GM21515 (cell line): ENCODE data around the gene SEMA3A.
"Not testable (repeated sequence)": the region's sequence is repeated elsewhere in the genome, so short reads cannot be mapped to it uniquely, and the experiment has no call there.

ENCODE experiments used
- ATAC-seq: cut with Tn5 transposase; IDR thresholded peaks from one replicate; pipeline ENCODE4 v1.9.1; 2021; ENCODE audit not compliant: unreplicated experiment

SEMA3A gene

DNA sequence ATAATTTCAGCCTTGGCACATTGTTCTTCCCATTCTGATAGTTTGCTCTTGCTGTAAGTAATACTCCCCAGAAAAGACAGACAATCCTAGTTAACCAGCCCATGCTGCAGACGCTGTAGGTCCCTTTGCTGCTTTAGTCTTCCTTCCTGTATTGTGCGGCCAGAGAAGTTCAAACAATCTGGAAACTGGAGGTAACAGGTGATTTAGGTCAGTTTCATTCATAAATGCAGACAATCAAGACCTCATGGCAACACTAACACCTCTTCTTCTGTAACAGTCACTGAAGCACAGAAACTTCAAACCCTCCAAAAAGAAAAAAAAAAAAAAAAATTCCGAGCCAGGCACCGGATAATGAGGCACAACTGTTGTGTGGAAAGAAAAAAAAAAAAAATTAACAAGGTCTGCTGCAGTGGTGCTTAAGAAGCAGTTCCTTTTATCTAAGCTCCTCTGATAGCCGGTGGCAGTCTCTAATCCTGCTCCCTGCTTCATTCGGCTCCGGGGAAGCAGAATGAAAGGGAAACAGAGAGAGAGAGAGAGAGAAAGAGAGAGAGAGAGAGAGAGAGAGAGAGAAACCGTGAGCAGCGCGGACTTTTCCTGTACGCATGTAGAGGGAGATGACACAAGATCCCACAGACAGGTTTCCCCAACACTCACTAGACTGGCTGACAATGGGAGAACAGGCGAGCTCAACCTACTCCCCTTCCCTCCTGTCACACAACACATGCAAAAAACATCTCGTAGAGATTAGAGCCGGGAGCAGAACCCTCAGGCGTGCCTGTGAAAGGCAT, at the start of gene SEMA3A:
Gene SEMA3A (minus strand): TSS at position 306 of the 788 bp plus-strand sequence. CDS start 203 bp downstream, at position 103.
- no peak for ATAC-seq

GRCh38 chr7:84243037-84243436, 48.4 kb upstream of the SEMA3A start:
- not testable (repeated sequence) for ATAC-seq

- no peak for ATAC-seq
Measured at GRCh38 chr7:84238596-84238995, 44.0 kb upstream of the SEMA3A start.

- ATAC-seq, result no peak
Measured at GRCh38 chr7:84237533-84238173, 43.1 kb upstream of the SEMA3A start.

GRCh38 chr7:84236398-84236797, 41.8 kb upstream of the SEMA3A start:
- no peak for ATAC-seq

- no peak for ATAC-seq
Measured at GRCh38 chr7:84232646-84233045, 38.1 kb upstream of the SEMA3A start.

GRCh38 chr7:84231157-84231556, 36.6 kb upstream of the SEMA3A start:
- ATAC-seq, result no peak

GRCh38 chr7:84230491-84230890, 35.9 kb upstream of the SEMA3A start:
- ATAC-seq, result no peak

- no peak for ATAC-seq
Measured at GRCh38 chr7:84228526-84228925, 33.9 kb upstream of the SEMA3A start.

DNA sequence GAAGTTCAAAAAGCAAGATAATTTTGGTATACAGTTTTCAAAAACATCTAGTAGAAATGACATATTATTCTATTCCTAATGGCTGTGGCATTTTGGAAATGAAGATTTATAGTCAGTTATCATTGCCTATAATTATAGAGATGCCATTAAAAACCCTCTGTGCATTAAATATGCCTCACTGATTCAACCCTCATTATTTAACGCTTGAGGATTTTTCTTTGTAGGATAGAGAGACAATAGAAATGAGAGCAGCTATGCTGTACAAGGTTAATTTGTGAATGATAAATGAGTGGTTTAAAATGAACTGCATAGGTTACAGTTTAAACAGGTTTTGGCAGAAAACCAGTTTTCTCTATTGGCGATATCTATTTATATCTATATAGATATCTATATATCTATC, 32.2 kb upstream of the SEMA3A start:
- ATAC-seq, result no peak

DNA sequence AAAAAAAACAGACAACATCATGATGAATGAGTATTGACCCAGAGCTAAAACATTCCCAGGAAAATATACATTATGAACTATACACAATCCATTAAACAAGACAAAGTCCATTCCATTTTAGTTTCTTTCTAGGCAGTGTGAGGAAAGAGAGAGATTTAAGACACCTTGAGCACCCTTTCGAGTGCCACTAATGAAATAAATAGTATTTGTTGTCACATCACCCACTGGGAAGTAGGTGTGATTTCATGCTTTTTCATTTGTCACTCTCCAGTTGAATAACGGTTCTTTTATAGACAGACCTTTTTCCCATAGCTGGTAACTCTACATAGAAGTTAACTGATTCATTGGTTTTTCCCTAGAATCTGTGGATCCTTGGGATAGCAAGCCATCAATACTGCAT, 29.9 kb upstream of the SEMA3A start:
- ATAC-seq, result no peak

DNA sequence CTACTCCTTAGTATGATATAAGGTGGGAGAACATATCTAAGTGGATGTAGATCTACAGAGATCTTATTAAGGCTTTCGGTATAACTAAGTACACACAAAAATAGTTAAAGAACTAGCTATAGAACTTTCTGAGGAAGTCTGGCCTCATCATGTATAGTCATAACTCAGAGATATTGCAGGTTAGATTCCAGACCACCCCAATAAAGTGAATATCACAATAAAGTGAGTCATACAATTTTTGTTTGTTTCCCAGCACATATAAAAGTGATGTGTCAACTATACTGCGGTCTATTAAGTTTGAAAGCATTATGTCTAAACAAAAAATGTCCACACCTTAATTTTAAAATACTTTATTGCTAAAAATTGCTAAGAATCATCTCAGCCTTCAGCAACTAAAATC, 24.7 kb upstream of the SEMA3A start:
- no peak for ATAC-seq

DNA sequence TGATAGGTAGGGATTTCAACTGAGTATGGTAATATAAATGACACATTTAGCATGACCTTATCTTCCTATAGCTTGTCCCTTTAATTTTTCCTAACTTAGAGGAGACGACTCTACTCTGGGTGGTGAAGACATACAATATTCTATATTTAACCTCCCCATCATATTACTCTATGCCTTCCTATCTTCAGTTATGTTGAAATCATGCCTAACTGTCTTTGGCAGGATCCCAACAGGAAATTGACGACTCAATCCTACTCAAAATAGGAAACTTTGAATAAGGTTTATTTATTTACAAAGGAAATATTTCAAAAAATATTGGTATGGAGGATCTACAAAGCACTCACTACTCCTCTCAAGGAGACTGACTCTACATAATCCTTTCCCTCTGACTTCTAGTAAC, 24.1 kb upstream of the SEMA3A start:
- ATAC-seq, result no peak

GRCh38 chr7:84216472-84216871, 21.9 kb upstream of the SEMA3A start:
- ATAC-seq, result no peak

DNA sequence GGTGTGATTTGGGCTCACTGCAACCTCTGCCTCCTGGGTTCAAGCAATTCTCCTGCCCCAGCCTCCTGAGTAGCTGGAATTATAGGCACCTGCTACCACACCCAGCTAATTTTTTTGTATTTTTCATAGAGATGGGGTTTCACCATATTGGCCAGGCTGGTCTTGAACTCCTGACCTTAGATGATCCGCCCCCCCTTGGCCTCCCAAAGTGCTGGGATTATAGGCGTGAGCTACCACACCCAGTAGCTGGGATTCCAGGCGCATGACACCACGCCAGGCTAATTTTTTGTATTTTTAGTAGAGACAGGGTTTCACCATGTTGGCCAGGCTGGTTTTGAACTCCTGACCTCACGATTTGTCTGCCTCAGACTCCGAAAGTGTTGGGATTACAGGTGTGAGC, 20.2 kb upstream of the SEMA3A start:
- ATAC-seq, result not testable (repeated sequence)

- ATAC-seq, result no peak
Measured at GRCh38 chr7:84210301-84210700, 15.7 kb upstream of the SEMA3A start.

GRCh38 chr7:84209006-84209405, 14.4 kb upstream of the SEMA3A start:
- no peak for ATAC-seq

DNA sequence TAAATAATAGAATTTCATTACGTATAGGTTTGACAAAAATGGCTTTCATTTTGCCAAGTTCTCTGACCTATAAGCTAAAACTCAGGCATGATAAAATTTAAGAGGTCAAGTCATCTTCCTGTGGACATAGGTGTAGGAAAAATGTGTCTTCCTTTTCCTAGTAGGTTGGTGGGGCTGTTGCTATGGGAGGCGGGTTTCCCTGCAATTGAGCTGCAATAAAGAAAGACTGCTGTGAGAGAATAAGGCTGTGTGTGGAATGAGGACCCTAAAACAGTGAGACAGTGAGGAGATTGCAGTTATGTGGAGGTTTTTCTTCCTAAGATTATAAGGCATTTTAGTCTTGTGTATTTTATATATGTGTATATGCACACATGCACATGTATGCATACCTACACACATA, 13.0 kb upstream of the SEMA3A start:
- no peak for ATAC-seq

- no peak for ATAC-seq
Measured at GRCh38 chr7:84207025-84207424, 12.4 kb upstream of the SEMA3A start.

GRCh38 chr7:84204655-84205054, 10.1 kb upstream of the SEMA3A start:
- ATAC-seq, result no peak

GRCh38 chr7:84202855-84203254, 8.3 kb upstream of the SEMA3A start:
- no peak for ATAC-seq

DNA sequence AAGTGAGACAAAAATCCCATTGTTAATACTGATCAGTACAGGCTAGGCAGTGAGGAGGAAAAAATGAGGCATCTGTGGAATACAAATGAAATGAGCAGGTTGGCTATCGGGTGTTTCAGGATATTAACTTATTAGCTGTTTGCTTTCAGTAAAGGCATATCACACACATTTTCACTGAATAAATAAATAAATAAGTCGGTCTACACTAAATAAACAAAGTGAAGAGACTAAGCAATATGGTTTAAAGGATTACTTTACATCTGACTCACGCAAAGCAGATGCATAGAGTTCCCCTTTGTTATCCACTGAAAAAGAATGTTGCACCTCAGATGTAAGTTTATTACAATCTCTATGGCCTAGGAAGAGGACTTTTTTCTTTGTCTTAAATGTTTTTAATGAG, 6.3 kb upstream of the SEMA3A start:
- ATAC-seq, result no peak

DNA sequence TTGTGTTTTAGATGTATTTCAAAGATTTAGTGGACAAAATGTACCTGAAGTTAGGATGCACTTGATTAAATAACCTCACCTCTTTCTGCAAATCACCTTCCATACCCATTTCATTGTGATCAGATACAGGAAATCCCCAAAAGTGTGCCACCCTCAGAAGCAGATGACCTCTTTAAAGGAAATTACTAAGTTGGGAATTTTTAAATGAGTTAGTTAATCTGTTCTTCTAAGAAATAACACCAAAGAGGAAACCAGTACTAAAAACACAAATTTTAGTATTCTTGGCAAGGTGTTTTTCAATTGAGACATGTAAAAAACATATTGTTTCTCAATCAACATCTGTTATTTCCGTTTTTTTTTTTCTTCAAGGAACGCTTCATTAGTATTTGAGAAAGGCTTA, 4.6 kb upstream of the SEMA3A start:
- ATAC-seq, result no peak
